Astrocyte of the spinal cord (primary cell): Measurements from ENCODE around the gene AGPS.
"Not testable (repeated sequence)": the region's sequence is repeated elsewhere in the genome, so short reads cannot be mapped to it uniquely, and the experiment has no call there.

ENCODE experiments used
- DNase-seq: peaks from one replicate; pipeline ENCODE4 v3.0.0; 2011; ENCODE audit warnings: low read depth, low spot score
- H3K4me3 ChIP-seq: 2 replicates; pipeline ENCODE4 v1.5.1; 2011; ENCODE audit warnings: low read depth, mild to moderate bottlenecking, low read length, moderate library complexity
- in situ Hi-C: cut with HindIII; loops from 2 replicates; pipeline ENCODE4 v1.10.0; 2017; ENCODE audit warnings: low sequenced_read_pairs
- TF ChIP-seq, protein P1 (sequence below): IDR thresholded peaks from 2 replicates; pipeline ENCODE4 v1.5.1; 2012; ENCODE audit warnings: low read depth, mild to moderate bottlenecking, low read length, inconsistent platforms

The AGPS gene

DNA sequence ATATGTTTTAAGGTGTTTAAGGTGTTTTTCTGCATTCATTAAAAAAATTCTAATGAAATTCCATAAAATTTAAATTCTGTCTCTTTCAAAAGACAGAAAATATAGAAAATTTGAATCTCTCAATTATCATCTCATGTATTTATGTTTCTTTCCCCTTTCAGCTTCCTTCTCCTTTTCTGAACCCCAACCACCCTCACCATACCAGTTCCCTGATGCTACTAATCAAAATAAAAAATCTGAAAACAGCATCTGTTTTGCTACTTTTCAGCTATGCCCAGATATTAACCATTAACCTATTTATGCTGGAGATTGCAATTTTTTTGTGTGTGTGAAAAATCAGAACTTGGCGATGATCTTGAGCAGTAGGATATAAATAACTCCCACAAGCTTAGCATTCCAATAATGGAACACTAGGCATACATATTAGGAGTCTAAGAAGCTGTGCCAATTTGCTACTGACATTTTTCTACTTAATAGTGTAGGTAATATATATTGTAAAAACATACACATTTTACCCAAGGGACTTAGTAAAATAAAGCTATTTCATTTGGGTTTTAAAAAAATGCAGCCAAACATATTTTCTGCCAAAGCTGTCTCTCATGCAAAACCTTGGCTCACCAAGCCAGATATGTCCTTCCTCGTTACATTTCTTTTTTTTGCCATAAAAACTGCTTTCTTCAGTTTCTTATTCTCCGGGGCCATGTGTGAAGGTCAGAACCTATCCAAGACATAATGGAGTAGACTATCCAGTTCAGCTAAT lies 32.6 kb upstream of the AGPS start:
- TF ChIP-seq, protein P1, sequence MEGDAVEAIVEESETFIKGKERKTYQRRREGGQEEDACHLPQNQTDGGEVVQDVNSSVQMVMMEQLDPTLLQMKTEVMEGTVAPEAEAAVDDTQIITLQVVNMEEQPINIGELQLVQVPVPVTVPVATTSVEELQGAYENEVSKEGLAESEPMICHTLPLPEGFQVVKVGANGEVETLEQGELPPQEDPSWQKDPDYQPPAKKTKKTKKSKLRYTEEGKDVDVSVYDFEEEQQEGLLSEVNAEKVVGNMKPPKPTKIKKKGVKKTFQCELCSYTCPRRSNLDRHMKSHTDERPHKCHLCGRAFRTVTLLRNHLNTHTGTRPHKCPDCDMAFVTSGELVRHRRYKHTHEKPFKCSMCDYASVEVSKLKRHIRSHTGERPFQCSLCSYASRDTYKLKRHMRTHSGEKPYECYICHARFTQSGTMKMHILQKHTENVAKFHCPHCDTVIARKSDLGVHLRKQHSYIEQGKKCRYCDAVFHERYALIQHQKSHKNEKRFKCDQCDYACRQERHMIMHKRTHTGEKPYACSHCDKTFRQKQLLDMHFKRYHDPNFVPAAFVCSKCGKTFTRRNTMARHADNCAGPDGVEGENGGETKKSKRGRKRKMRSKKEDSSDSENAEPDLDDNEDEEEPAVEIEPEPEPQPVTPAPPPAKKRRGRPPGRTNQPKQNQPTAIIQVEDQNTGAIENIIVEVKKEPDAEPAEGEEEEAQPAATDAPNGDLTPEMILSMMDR = no peak
- no peak overlapping the region for H3K4me3 ChIP-seq
- in situ Hi-C loops = no loop called here
- DNase-seq = no peak

DNA sequence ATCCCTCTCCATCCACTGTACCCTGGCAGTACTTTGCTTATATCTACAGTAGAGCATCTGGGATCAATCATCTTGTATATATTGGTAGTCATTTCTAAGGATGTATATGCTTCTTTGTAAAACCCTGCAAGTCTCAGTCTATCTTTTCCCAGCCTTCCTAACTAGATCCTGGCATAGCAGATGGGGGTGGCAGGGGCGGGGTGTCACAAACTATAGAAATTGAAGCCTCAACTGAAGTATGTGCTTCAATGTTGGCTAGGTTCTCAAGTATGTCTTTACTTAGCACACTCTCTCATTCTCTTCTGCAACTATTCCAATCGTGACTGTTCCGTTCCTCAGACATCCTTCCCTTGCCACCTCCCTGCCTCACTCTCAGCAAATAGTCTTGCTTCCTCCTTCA lies 30.1 kb upstream of the AGPS start:
- H3K4me3 ChIP-seq = no peak overlapping the region
- in situ Hi-C loops = no loop called here
- DNase-seq = no peak
- TF ChIP-seq, protein P1 = no peak

DNA sequence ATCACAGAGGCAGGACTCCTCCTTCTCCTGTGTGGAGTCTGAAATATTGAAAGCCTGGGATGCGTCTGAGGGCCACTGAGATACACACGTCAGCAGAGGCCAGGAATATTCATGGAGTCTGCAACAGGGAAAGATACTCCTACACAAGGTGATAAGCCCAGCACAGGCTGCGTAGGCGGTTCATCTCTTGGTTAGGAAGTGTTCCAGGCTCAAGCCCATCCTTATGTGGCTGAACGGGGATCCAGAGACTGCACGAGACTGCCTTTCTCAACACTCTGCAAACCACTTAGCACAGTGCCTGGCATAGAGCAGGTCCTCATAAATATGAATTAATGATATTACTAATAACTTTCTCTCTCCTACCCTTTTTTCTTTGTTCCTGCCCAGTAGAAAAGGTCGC lies 29.2 kb upstream of the AGPS start:
- TF ChIP-seq, protein P1 = no peak
- DNase-seq = no peak
- in situ Hi-C loops = no loop called here

DNA sequence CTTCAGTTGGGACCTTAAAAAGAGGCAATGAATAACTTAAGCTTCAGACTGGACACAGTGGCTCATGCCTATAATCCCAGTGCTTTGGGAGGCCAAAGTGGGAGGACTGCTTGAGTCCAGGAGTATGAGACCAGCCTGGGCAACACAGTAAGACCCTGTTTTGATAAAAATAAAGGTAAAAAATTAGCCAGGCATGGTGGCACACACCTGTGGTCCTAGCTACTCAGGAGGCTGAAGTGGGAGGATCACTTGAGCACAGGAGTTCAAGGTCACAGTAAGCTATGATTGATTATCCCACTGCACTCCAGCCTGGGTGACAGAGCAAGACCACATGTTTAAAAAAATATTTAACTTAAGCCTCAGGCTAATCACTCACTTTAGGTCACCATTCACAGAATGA lies 26.8 kb upstream of the AGPS start:
- H3K4me3 ChIP-seq, in situ Hi-C loops, DNase-seq: not testable (repeated sequence)

More for the DNA sequence above, 29.2 kb upstream of the AGPS start:
- H3K4me3 ChIP-seq = no peak overlapping the region

DNA sequence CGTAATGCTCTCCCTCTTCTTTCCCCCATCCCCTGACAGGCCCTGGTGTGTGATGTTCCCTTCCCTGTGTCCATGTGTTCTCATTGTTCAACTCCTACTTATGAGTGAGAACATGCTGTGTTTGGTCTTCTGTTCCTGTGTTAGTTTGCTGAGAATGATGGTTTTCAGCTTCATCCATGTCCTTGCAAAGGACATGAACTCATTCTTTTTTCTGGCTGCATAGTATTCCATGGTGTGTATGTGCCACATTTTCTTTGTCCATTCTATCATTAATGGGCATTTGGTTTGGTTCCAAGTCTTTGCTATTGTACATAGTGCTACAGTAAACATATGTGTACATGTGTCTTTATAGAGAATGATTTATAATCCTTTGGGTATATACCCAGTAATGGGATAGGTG lies 24.6 kb upstream of the AGPS start:
- in situ Hi-C loops, H3K4me3 ChIP-seq, DNase-seq: not testable (repeated sequence)

DNA sequence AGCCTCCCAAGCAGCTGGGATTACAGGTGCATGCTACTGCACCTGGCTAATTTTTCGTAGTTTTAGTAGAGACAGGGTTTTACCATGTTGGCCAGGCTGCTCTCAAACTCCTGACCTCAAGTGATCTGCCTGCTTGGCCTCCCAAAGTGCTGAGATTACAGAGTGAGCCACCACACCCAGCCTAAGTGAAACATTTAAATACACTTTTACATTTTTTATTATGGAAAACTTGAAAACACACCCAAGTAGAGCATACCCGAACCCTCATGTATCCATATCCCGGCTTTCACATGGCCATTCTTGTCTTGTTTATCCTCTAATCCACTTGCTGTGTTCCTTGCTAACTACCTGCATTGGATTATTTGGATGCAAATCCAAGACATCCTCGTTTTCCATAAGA lies 13.2 kb upstream of the AGPS start:
- TF ChIP-seq, protein P1 = no peak
- no peak for DNase-seq
- no peak overlapping the region for H3K4me3 ChIP-seq
- in situ Hi-C loops = no loop called here

DNA sequence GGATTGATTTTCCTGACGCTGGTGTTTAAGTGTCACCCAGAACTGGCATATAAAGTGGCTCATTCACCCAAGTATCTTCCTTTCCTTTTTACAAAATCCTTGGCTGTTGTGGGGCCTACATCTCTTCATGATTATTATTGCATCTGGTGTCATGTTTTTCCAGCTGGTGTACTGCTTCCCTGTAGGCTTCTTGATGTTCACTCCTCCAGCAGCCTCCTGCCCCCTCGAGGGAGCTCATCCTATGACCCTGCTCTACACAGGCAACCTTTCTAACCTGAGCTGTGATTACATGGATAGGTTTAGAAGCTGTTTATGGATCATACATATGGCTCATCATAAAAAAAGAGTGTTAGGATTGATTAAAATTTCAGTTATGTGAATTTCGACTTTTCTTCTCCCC lies 12.4 kb upstream of the AGPS start:
- in situ Hi-C loops = no loop called here
- DNase-seq = no peak
- no peak overlapping the region for H3K4me3 ChIP-seq
- TF ChIP-seq, protein P1 = no peak

DNA sequence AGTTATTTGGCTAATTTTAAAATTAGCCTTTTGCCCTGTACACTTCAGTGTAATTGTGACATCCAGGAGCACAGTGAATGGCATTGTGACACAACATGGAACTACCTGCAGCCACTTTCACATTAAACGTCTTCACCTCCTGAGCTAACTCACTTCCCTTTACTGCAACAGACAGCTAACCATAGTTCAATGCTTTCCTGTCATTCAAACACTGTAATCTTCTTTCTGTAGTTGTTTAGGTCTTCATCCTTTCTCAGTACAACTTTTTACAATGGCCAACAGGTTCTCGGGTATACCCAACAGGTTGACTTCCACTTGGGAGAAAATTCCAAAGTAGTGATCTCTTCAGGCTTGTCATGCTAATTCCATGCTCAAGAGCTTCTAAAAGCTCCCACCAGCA lies 8.6 kb upstream of the AGPS start:
- DNase-seq = no peak
- TF ChIP-seq, protein P1 = no peak
- in situ Hi-C loops = no loop called here
- no peak overlapping the region for H3K4me3 ChIP-seq
